Nephron progenitor cell (in vitro differentiated cells): ENCODE measurements around the gene CABLES1.
A peak's percentile ranks its signal among the peaks of the same experiment; 100 is the strongest.

Experiments
- DNase-seq: peaks from one replicate; pipeline ENCODE4 v3.0.0; 2021
- H3K27ac Mint-ChIP-seq: 2 replicates; pipeline ENCODE4 v1.8.0; 2021; ENCODE audit warnings: mild to moderate bottlenecking, moderate library complexity, mixed read lengths
- H3K27me3 Mint-ChIP-seq: 2 replicates; pipeline ENCODE4 v1.8.0; 2021; ENCODE audit warnings: mild to moderate bottlenecking, low read depth, mixed read lengths; ENCODE audit not compliant: poor library complexity
- H3K36me3 Mint-ChIP-seq: 2 replicates; pipeline ENCODE4 v1.8.0; 2021; ENCODE audit warnings: low read depth, mixed read lengths
- H3K4me1 Mint-ChIP-seq: 2 replicates; pipeline ENCODE4 v1.8.0; 2021; ENCODE audit warnings: mixed read lengths
- H3K4me3 Mint-ChIP-seq: 2 replicates; pipeline ENCODE4 v1.8.0; 2021; ENCODE audit warnings: mild to moderate bottlenecking, moderate library complexity, mixed read lengths
- H3K9me3 Mint-ChIP-seq: 2 replicates; pipeline ENCODE4 v1.8.0; 2021; ENCODE audit warnings: mild to moderate bottlenecking, moderate library complexity, mixed read lengths
- CTCF ChIP-seq: fragments of 200-600 bp; sonication (generic); IDR thresholded peaks from 2 replicates; pipeline ENCODE4 v1.5.0; 2021; ENCODE audit warnings: antibody characterized with exemption

The CABLES1 gene

GRCh38 chr18:23253630-23254029 is 118.3 kb downstream of the CABLES1 start:
- Mint-ChIP-seq H3K27ac (no peak overlapping the region), H3K9me3 (peaks cover 9% of the 10 kb centered on the region), H3K36me3 (peaks cover 98% of the 10 kb centered on the region), H3K27me3 (no peaks in the 10 kb centered on the region), H3K4me3 (no peak overlapping the region), H3K4me1 (peaks cover 21% of the 10 kb centered on the region)
- DNase-seq = no peak
- TF ChIP-seq CTCF = no peak

GRCh38 chr18:23257137-23257536 is 121.9 kb downstream of the CABLES1 start:
- H3K4me1 Mint-ChIP-seq = peaks cover 55% of the 10 kb centered on the region
- DNase-seq = no peak
- H3K27ac Mint-ChIP-seq = peak overlapping the region; percentile 87
- H3K27me3 Mint-ChIP-seq = no peaks in the 10 kb centered on the region
- H3K36me3 Mint-ChIP-seq = peaks cover 66% of the 10 kb centered on the region
- H3K9me3 Mint-ChIP-seq = no peaks in the 10 kb centered on the region
- TF ChIP-seq CTCF = no peak
- H3K4me3 Mint-ChIP-seq = peak overlapping the region; percentile 36

- H3K4me1 Mint-ChIP-seq = peaks cover 57% of the 10 kb centered on the region
- DNase-seq = no peak
- H3K4me3 Mint-ChIP-seq = peak overlapping the region; percentile 61
- peaks cover 59% of the 10 kb centered on the region for H3K36me3 Mint-ChIP-seq
- peak overlapping the region; percentile 92 for H3K27ac Mint-ChIP-seq
- no peak for TF ChIP-seq CTCF
- H3K9me3 Mint-ChIP-seq = no peaks in the 10 kb centered on the region
- no peaks in the 10 kb centered on the region for H3K27me3 Mint-ChIP-seq
These were observed 122.6 kb downstream of the CABLES1 start for GRCh38 chr18:23257686-23258565.

- Mint-ChIP-seq H3K4me3 (peak overlapping the region; percentile 61), H3K36me3 (peaks cover 50% of the 10 kb centered on the region)
- no peak for TF ChIP-seq CTCF
These were observed 123.5 kb downstream of the CABLES1 start for GRCh38 chr18:23258566-23259469.

GRCh38 chr18:23259701-23260681 is 124.7 kb downstream of the CABLES1 start:
- TF ChIP-seq CTCF = no peak
- H3K4me1 Mint-ChIP-seq = peaks cover 60% of the 10 kb centered on the region
- DNase-seq = peak; percentile 85

More at GRCh38 chr18:23258566-23259469, 123.5 kb downstream of the CABLES1 start:
- peaks cover 57% of the 10 kb centered on the region for H3K4me1 Mint-ChIP-seq
- H3K27ac Mint-ChIP-seq = peak overlapping the region; percentile 95
- H3K9me3 Mint-ChIP-seq = no peaks in the 10 kb centered on the region
- DNase-seq = no peak
- no peaks in the 10 kb centered on the region for H3K27me3 Mint-ChIP-seq

More at GRCh38 chr18:23259701-23260681, 124.7 kb downstream of the CABLES1 start:
- H3K9me3 Mint-ChIP-seq = no peaks in the 10 kb centered on the region
- H3K36me3 Mint-ChIP-seq = peaks cover 38% of the 10 kb centered on the region
- peak overlapping the region; percentile 63 for H3K4me3 Mint-ChIP-seq
- no peaks in the 10 kb centered on the region for H3K27me3 Mint-ChIP-seq
- H3K27ac Mint-ChIP-seq = peak overlapping the region; percentile 95
